Caco-2 (cell line): ENCODE results near the gene MMP17. TPM values are rescaled to one million over a fixed set of nuclear protein-coding genes. Genes with fewer than 3 reads are reported as not detected.

Source experiments
- BruUV-seq: library from RNA; stranded (reverse); fragments of 400-500 nt; replicated peaks from 2 replicates; lab custom pipeline; 2021; lab: Mats Ljungman, UMichigan
- CTCF ChIA-PET: fragments of 300-600 bp; sonication (Branson Sonifier 250); formaldehyde crosslinking; loops from one replicate; lab custom pipeline; 2022; ENCODE audit warnings: antibody characterized with exemption; lab: Charles Lee
- POLR2A ChIA-PET: fragments of 300-600 bp; sonication (Branson Sonifier 250); formaldehyde crosslinking; loops from one replicate; lab custom pipeline; 2022; ENCODE audit warnings: antibody characterized with exemption; lab: Charles Lee
- DNase-seq, 2 experiments: peaks; one replicate each; pipeline versions ENCODE4 v3.0.0 to v3.0.0-alpha.2; 2020 to 2022
- H3K27me3 ChIP-seq: replicated peaks from 2 replicates; pipeline ENCODE4 v1.6.0; 2011; ENCODE audit warnings: low read length; ENCODE audit not compliant: control insufficient read depth, insufficient read depth
- H3K36me3 ChIP-seq: 2 replicates; pipeline ENCODE4 v1.5.1; 2011; ENCODE audit warnings: low read length; ENCODE audit not compliant: control insufficient read depth, insufficient read depth
- H3K4me1 ChIP-seq: fragments of 250-450 bp; sonication (Bioruptor Pico); 2 replicates; pipeline ENCODE4 v1.5.1; 2020; ENCODE audit warnings: mild to moderate bottlenecking
- H3K4me3 ChIP-seq: 2 replicates; pipeline ENCODE4 v1.5.1; 2011; ENCODE audit warnings: low read depth, mild to moderate bottlenecking, control low read depth, low read length
- H3K9me3 ChIP-seq: fragments of 250-450 bp; sonication (Bioruptor Pico); 2 replicates; pipeline ENCODE4 v1.5.1; 2020; ENCODE audit warnings: mild to moderate bottlenecking, moderate library complexity
- H3K27ac Mint-ChIP-seq: one replicate; pipeline ENCODE4 v1.8.0; 2022; ENCODE audit warnings: mixed read lengths; ENCODE audit not compliant: unreplicated experiment
- H3K27me3 Mint-ChIP-seq: one replicate; pipeline ENCODE4 v1.8.0; 2022; ENCODE audit warnings: mixed read lengths; ENCODE audit not compliant: insufficient read depth, unreplicated experiment
- H3K36me3 Mint-ChIP-seq: one replicate; pipeline ENCODE4 v1.8.0; 2022; ENCODE audit warnings: mild to moderate bottlenecking, mixed read lengths; ENCODE audit not compliant: insufficient read depth, unreplicated experiment
- H3K4me1 Mint-ChIP-seq: one replicate; pipeline ENCODE4 v1.8.0; 2022; ENCODE audit warnings: low read depth, mixed read lengths; ENCODE audit not compliant: unreplicated experiment
- H3K4me3 Mint-ChIP-seq: one replicate; pipeline ENCODE4 v1.8.0; 2022; ENCODE audit warnings: mild to moderate bottlenecking, moderate library complexity, mixed read lengths; ENCODE audit not compliant: unreplicated experiment
- H3K9me3 Mint-ChIP-seq: one replicate; pipeline ENCODE4 v1.8.0; 2022; ENCODE audit warnings: mixed read lengths; ENCODE audit not compliant: unreplicated experiment
- intact Hi-C: fragments of 100-400 bp; cut with micrococcal nuclease; formaldehyde crosslinking; loops from one replicate; pipeline ENCODE4 v1.10.0; 2022; ENCODE audit not compliant: unreplicated experiment
- total RNA-seq: library from RNA; stranded (reverse); gene quantifications from 2 replicates; pipeline ENCODE4 v1.2.3, GENCODE V29; 2022
- TF ChIP-seq, protein P1 (sequence below), 2 experiments: fragments of 200-600 bp in 1 of 2; IDR thresholded peaks; 1 replicate in 1 of 2; 2 replicates in 1 of 2; pipeline versions ENCODE4 v1.5.1 to v1.8.0; 2011 to 2022; ENCODE audit warnings: antibody characterized with exemption in 1 of 2, control low read depth in 1 of 2, inconsistent platforms in 1 of 2, low read depth in 1 of 2, low read length in 1 of 2, mild to moderate bottlenecking in 1 of 2, moderate library complexity in 1 of 2; ENCODE audit not compliant: insufficient read depth in 1 of 2, severe bottlenecking in 1 of 2, unreplicated experiment in 1 of 2

Gene MMP17
- total RNA-seq, 1 experiment from 2014 or later, result 4.6 TPM

DNA sequence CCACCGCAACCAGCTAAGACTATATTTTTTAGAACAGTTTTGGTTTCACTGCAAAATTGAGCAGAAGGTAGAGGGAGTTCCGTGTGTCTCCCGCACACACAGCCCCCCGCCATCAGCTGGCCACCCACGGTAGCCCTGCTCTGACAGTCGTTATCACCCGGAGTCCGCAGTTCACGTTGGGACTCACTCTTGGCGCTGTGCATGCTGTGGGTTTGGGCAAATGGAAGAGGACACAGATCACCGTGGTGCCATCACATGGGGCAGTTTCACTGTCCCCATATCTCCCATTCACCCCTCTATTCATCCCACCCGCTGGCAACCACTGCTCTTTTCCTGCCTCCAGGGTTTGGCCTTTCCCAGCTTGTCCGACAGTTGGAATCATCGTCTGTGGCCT, 34.4 kb downstream of the MMP17 start:
- Mint-ChIP-seq H3K4me3 (no peak overlapping the region), H3K27ac (peak overlapping the region; percentile 100), H3K36me3 (peaks cover 28% of the 10 kb centered on the region), H3K27me3 (no peaks in the 10 kb centered on the region), H3K9me3 (no peaks in the 10 kb centered on the region), H3K4me1 (peaks cover 41% of the 10 kb centered on the region)
- BruUV-seq, result no TSS peak
- no peaks in the 10 kb centered on the region for H3K36me3 ChIP-seq
- no peak overlapping the region for H3K4me3 ChIP-seq
- H3K9me3 ChIP-seq, result no peaks in the 10 kb centered on the region
- no peak for DNase-seq
- ChIA-PET CTCF (no interaction called here), POLR2A (no interaction called here)
- peaks cover 38% of the 10 kb centered on the region for H3K4me1 ChIP-seq
- intact Hi-C loops, result loop anchor here (5.0 kb wide), 1 partner anchor 65 kb away; the partner anchor contains the start of gene PUS1
- TF ChIP-seq, protein P1, sequence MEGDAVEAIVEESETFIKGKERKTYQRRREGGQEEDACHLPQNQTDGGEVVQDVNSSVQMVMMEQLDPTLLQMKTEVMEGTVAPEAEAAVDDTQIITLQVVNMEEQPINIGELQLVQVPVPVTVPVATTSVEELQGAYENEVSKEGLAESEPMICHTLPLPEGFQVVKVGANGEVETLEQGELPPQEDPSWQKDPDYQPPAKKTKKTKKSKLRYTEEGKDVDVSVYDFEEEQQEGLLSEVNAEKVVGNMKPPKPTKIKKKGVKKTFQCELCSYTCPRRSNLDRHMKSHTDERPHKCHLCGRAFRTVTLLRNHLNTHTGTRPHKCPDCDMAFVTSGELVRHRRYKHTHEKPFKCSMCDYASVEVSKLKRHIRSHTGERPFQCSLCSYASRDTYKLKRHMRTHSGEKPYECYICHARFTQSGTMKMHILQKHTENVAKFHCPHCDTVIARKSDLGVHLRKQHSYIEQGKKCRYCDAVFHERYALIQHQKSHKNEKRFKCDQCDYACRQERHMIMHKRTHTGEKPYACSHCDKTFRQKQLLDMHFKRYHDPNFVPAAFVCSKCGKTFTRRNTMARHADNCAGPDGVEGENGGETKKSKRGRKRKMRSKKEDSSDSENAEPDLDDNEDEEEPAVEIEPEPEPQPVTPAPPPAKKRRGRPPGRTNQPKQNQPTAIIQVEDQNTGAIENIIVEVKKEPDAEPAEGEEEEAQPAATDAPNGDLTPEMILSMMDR (IDR thresholded peaks at IDR 0.05; ENCODE audit: insufficient read depth in 1 of 2, low read depth in 1 of 2, low read length in 1 of 2, severe bottlenecking in 1 of 2, unreplicated experiment in 1 of 2), result no peak
- no peaks in the 10 kb centered on the region for H3K27me3 ChIP-seq

DNA sequence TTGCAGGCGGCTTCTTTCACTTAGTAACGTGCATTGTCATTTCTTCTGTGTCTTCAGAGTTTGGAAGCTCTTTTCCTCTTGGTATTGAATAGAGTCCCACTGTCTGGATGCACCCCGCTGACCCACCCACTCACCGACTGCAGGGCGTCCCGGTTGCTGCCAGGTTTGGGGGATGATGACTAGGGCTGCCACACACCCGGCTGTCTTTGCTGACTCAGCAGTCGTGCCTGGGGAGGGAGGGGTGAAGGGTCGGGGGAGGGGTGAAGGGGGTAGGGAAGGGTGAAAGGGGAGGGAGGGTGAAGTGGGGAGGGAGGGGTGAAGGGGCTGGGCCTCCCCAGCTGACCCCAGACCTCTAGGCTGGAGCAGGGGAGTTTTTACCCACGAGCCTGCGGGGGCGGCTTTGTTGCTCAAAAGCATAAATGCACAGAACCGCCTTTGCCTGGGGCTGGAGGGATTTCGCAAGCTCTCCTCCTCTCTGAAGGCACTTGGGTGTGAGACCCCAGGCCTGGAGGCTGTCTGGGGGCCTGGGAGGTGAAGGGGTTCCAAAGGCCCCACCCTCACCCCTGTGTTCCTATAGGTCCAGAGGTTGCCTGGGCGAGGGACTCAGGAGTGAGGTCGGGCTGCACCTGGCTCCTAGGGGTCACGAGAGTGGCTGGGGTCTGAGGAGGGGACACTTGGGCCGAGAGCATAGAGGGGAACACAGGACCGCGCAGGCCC, 35.0 kb downstream of the MMP17 start:
- DNase-seq, result peak in 1 of 2 experiments; percentile 49
- no peaks in the 10 kb centered on the region for H3K9me3 Mint-ChIP-seq
- H3K4me1 ChIP-seq, result peaks cover 38% of the 10 kb centered on the region
- H3K36me3 Mint-ChIP-seq, result peaks cover 23% of the 10 kb centered on the region
- intact Hi-C loops, result loop anchor here (5.0 kb wide), 1 partner anchor 64 kb away; the partner anchor contains the start of gene PUS1
- ChIA-PET CTCF (no interaction called here), POLR2A (no interaction called here)
- no TSS peak for BruUV-seq
- H3K27me3 ChIP-seq, result no peaks in the 10 kb centered on the region
- H3K4me3 ChIP-seq, result no peak overlapping the region
- peaks cover 39% of the 10 kb centered on the region for H3K4me1 Mint-ChIP-seq
- no peaks in the 10 kb centered on the region for H3K27me3 Mint-ChIP-seq
- H3K9me3 ChIP-seq, result no peaks in the 10 kb centered on the region
- H3K27ac Mint-ChIP-seq, result peak overlapping the region; percentile 100
- TF ChIP-seq, protein P1 (IDR thresholded peaks at IDR 0.05; ENCODE audit: insufficient read depth in 1 of 2, low read depth in 1 of 2, low read length in 1 of 2, severe bottlenecking in 1 of 2, unreplicated experiment in 1 of 2), result no peak
- no peak overlapping the region for H3K4me3 Mint-ChIP-seq
- no peaks in the 10 kb centered on the region for H3K36me3 ChIP-seq

DNA sequence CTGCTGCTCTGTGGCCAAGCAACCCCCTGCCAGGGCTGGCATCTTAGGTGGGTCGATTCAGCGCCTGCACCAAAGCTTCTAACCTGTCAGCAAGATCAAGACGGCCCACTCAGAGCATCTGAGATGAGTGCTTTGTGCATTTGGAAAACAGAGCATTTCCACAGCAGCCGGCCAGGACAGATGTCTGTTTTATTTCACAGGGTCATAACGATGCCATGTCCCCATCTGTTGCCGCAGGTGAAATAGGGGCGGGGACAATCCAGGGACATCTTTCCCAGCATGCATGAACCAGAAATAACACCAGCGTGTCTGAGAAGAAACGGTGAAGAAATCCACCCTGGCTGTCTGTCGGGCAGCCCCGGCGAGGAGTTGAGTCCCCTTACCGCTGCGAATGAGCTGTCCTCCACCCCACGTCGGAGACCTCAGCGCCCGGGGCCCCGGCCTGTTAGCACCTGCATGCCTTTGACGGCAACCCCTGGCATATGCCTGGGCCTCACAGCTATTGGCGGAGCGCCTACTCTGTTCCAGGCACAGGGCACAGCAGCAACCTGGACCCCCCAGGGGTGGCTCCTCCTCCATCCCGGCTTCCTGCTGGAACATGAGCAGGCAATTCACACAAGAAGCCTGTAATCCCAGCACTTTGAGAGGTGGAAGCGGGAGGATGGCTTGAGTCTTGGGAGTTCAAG, 35.7 kb downstream of the MMP17 start:
- no peaks in the 10 kb centered on the region for H3K9me3 Mint-ChIP-seq
- intact Hi-C loops, result loop anchor here (5.0 kb wide), 1 partner anchor 63 kb away; the partner anchor contains the start of gene PUS1
- CTCF ChIA-PET, result no interaction called here
- no peak overlapping the region for H3K4me3 ChIP-seq
- BruUV-seq, result no TSS peak
- peaks cover 33% of the 10 kb centered on the region for H3K4me1 Mint-ChIP-seq
- peaks cover 38% of the 10 kb centered on the region for H3K4me1 ChIP-seq
- no peak overlapping the region for H3K27ac Mint-ChIP-seq
- peaks cover 19% of the 10 kb centered on the region for H3K36me3 Mint-ChIP-seq
- no peak overlapping the region for H3K4me3 Mint-ChIP-seq
- H3K36me3 ChIP-seq, result no peaks in the 10 kb centered on the region
- TF ChIP-seq, protein P1 (IDR thresholded peaks at IDR 0.05; ENCODE audit: insufficient read depth in 1 of 2, low read depth in 1 of 2, low read length in 1 of 2, severe bottlenecking in 1 of 2, unreplicated experiment in 1 of 2), result no peak
- DNase-seq, result no peak
- H3K27me3 Mint-ChIP-seq, result no peaks in the 10 kb centered on the region
- POLR2A ChIA-PET, result no interaction called here
- H3K9me3 ChIP-seq, result no peaks in the 10 kb centered on the region
- no peaks in the 10 kb centered on the region for H3K27me3 ChIP-seq
